Mucosa of rectum (tissue), 2 donors: ENCODE measurements around the gene SOX6.
"Not testable (repeated sequence)": the region's sequence is repeated elsewhere in the genome, so short reads cannot be mapped to it uniquely, and the experiment has no call there.

ENCODE experiments used
- H3K27ac ChIP-seq, 2 donors: one replicate each; pipeline ENCODE4 v1.7.0; 2013; ENCODE audit warnings: inconsistent platforms in 2 of 2, low read depth in 2 of 2, low read length in 2 of 2
- H3K27me3 ChIP-seq, 2 donors: one replicate each; pipeline ENCODE4 v1.7.0; 2013; ENCODE audit warnings: low read length in 2 of 2; ENCODE audit not compliant: control insufficient read depth in 2 of 2, insufficient read depth in 2 of 2
- H3K36me3 ChIP-seq, 2 donors: one replicate each; pipeline ENCODE4 v1.7.0; 2013; ENCODE audit warnings: low read length in 2 of 2; ENCODE audit not compliant: control insufficient read depth in 2 of 2, insufficient read depth in 2 of 2
- H3K4me1 ChIP-seq, 2 donors: one replicate each; pipeline ENCODE4 v1.7.0; 2013; ENCODE audit warnings: low read length in 2 of 2, mild to moderate bottlenecking in 1 of 2; ENCODE audit not compliant: control insufficient read depth in 2 of 2, insufficient read depth in 2 of 2
- H3K4me3 ChIP-seq, 2 donors: one replicate each; pipeline ENCODE4 v1.7.0; 2013; ENCODE audit warnings: low read length in 2 of 2
- H3K9ac ChIP-seq, 2 donors: one replicate each; pipeline ENCODE4 v1.7.0; 2013; ENCODE audit warnings: low read length in 2 of 2, low read depth in 1 of 2, mild to moderate bottlenecking in 1 of 2
- H3K9me3 ChIP-seq, 2 donors: one replicate each; pipeline ENCODE4 v1.7.0; 2013; ENCODE audit warnings: low read length in 2 of 2; ENCODE audit not compliant: control insufficient read depth in 2 of 2
- donor health status: healthy.
- donor health status: Normal muscosa, but diverticular disease.

The SOX6 gene

DNA sequence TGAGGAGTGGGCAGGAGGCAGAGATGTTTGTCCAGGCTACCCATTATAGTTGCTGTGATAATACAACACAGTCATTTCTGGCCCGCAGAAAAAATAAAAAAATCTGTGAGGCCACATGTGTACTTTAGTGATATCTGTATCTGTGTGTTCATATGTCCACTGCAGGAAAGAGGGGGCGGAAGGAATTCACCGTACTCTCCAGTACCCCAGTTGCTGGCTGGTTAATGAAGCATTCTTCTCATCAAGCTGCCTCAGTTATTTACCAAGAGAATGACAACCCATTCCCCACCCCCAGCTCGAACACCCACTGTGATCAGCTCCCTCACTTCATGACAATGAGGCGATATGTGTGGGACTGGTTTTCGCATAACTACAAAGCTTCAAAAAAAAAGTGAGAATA, 309.3 kb downstream of the SOX6 start:
- Histone ChIP-seq H3K9me3 (no peaks in the 10 kb centered on the region), H3K36me3 (no peaks in the 10 kb centered on the region), H3K4me1 (no peaks in the 10 kb centered on the region), H3K4me3 (no peak overlapping the region), H3K27me3 (no peaks in the 10 kb centered on the region), H3K9ac (no peak overlapping the region), H3K27ac (no peak overlapping the region)

DNA sequence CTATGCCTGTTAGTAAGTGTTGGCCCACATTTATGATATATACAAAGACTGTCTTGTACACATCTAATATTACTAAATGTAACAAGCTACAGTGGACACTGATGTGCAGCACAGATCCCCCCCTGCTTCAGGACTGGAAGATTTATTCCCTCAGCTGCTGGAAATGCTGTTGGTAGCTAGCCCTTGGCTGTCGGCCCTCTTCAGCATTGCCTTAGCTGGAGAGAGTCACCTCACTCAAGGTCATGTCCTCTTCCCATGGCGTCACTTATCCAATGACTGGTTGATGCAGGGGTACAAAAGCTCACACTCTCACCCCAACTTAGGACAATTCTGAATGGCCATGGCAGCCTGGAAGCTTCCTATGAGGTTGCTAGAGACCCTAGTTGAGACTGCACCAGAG, 312.7 kb downstream of the SOX6 start:
- Histone ChIP-seq H3K9ac (no peak overlapping the region), H3K27me3 (no peaks in the 10 kb centered on the region), H3K36me3 (no peaks in the 10 kb centered on the region), H3K4me1 (no peaks in the 10 kb centered on the region), H3K4me3 (no peak overlapping the region), H3K27ac (no peak overlapping the region), H3K9me3 (no peaks in the 10 kb centered on the region)

DNA sequence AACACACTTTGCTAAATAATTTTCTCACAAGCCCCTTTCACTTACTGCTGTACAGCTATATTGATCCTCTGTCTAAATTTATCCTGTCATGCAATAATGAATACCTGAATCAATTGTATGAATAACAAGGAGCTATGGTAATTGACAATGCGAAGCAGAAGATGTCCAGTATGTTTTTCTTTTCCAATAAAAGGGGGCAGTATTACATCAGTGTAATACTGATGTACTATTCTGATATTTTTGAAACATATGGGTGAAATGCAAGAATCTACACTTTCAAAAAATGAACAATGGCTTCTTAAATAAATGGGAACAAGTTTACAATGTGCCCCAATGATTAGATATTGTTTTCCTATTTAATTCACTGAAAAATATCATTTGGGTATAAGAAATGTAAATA, 315.1 kb downstream of the SOX6 start:
- Histone ChIP-seq H3K27me3 (no peaks in the 10 kb centered on the region), H3K9ac (no peak overlapping the region)

GRCh38 chr11:16040151-16040550, 316.2 kb downstream of the SOX6 start:
- no peak overlapping the region for H3K9ac ChIP-seq
- H3K4me1 ChIP-seq, result no peaks in the 10 kb centered on the region
- no peak overlapping the region for H3K27ac ChIP-seq
- H3K36me3 ChIP-seq, result no peaks in the 10 kb centered on the region
- no peak overlapping the region for H3K4me3 ChIP-seq
- H3K9me3 ChIP-seq, result no peaks in the 10 kb centered on the region
- H3K27me3 ChIP-seq, result no peaks in the 10 kb centered on the region

More for the DNA sequence above, 315.1 kb downstream of the SOX6 start:
- no peak overlapping the region for H3K27ac ChIP-seq
- H3K36me3 ChIP-seq, result no peaks in the 10 kb centered on the region
- H3K9me3 ChIP-seq, result no peaks in the 10 kb centered on the region
- no peak overlapping the region for H3K4me3 ChIP-seq
- H3K4me1 ChIP-seq, result no peaks in the 10 kb centered on the region

- H3K36me3 ChIP-seq, result no peaks in the 10 kb centered on the region
- H3K9ac ChIP-seq, result no peak overlapping the region
- H3K9me3 ChIP-seq, result no peaks in the 10 kb centered on the region
- H3K27me3 ChIP-seq, result no peaks in the 10 kb centered on the region
- H3K27ac ChIP-seq, result no peak overlapping the region
- H3K4me3 ChIP-seq, result no peak overlapping the region
- no peaks in the 10 kb centered on the region for H3K4me1 ChIP-seq
These were observed 319.2 kb downstream of the SOX6 start for GRCh38 chr11:16037179-16037578.

DNA sequence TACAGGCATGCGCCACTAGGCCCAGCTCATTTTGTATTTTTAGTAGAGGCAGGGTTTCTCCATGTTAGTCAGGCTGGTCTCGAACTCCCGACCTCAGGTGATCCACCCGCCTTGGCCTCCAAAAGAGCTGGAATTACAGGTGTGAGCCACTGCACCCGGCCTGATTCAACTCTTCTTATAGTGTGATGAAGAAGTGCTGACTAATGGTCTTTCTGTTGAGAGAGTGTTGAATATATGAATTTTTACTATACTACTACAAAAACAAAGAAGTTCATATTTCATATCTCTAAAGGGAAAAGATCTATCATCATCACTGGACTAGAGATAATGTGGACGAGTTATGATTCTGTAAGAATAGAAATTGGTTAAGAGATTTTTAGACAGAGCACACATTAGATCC, 320.1 kb downstream of the SOX6 start:
- Histone ChIP-seq H3K27me3 (no peaks in the 10 kb centered on the region), H3K27ac (no peak overlapping the region), H3K9me3 (no peaks in the 10 kb centered on the region), H3K4me3 (no peak overlapping the region), H3K36me3 (no peaks in the 10 kb centered on the region), H3K4me1 (no peaks in the 10 kb centered on the region), H3K9ac (no peak overlapping the region)

DNA sequence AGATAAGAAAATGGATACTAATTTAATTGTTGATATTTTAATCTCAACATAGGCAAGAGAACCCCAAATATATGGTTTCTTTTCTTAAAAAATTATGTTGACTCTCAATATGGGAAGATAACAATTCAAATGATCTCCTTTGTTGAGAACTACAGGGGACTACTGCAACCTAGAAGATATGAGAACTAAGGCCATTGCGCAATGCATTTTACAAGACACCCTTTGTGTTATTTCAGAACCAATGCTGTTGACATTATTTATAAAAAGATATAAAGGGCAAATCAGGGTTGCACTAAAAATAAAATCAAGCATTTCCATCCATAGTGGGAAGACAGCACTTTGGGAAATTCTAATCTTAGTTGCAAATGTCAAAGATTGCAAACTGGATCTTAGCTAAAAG, 322.3 kb downstream of the SOX6 start:
- Histone ChIP-seq H3K36me3 (no peaks in the 10 kb centered on the region), H3K27ac (no peak overlapping the region), H3K4me3 (no peak overlapping the region), H3K9ac (no peak overlapping the region), H3K4me1 (no peaks in the 10 kb centered on the region), H3K27me3 (no peaks in the 10 kb centered on the region), H3K9me3 (no peaks in the 10 kb centered on the region)

DNA sequence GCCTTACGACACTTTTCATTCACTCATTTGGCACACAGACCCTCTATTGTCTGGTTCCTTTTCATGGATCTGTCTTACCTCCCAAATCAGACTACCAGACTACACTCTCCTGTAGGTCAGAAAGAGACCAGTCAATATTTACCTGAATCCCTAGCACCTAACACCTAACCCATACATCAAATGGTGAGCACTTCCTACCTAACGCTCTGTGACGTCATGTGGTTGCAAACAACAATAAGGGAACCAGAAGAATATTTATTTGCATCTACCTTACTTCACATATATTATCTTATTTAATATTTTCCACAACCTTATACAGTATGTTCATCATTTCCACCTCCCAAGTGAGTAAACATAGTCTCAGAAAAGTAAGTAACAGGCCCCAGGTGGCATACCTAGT, 323.4 kb downstream of the SOX6 start:
- H3K27ac ChIP-seq, result no peak overlapping the region
- H3K4me1 ChIP-seq, result no peaks in the 10 kb centered on the region
- no peaks in the 10 kb centered on the region for H3K27me3 ChIP-seq
- no peaks in the 10 kb centered on the region for H3K9me3 ChIP-seq
- H3K9ac ChIP-seq, result no peak overlapping the region
- H3K4me3 ChIP-seq, result no peak overlapping the region
- H3K36me3 ChIP-seq, result no peaks in the 10 kb centered on the region

DNA sequence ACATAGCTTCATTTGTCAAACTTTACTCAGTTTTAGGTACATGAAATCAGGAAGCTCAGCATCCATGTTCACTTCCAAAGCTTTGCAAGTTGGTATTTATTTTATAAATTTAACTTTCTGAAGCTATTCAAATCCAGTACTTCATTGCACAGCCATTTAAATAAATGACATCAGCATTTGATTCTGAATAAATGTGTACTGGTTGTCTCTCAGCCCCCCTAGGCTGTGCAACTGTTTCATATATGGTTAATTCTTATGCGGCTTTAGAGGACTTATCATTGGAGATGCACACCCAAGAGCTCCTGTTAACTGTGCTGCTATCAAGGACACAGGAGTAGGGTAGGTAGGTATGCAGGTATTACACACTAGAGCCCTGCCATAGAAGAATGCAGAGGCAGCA, 325.1 kb downstream of the SOX6 start:
- Histone ChIP-seq H3K27ac (no peak overlapping the region), H3K27me3 (no peaks in the 10 kb centered on the region), H3K36me3 (no peaks in the 10 kb centered on the region), H3K4me3 (no peak overlapping the region), H3K9me3 (no peaks in the 10 kb centered on the region), H3K4me1 (no peaks in the 10 kb centered on the region), H3K9ac (no peak overlapping the region)

DNA sequence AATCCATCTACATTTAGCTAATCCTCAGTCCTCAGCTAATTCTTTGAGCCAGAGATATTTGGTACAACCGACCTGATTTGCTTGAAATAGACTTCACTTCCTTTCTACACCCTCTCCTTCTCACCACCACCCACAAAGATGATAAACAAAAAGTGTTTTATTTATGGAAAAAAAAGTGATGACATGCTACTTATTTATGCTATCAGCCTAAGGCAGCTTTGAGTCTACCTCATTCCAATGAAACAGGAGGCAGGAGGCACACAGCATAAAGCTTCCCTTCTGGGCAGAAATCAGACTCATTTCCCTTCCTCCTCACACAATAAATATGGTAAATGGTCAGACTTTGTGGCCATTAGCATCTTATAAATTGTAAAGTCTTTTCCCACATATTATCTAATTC, 325.7 kb downstream of the SOX6 start:
- H3K9me3 ChIP-seq, result no peaks in the 10 kb centered on the region
- H3K36me3 ChIP-seq, result no peaks in the 10 kb centered on the region
- no peaks in the 10 kb centered on the region for H3K27me3 ChIP-seq
- H3K9ac ChIP-seq, result no peak overlapping the region
- H3K27ac ChIP-seq, result no peak overlapping the region
- no peak overlapping the region for H3K4me3 ChIP-seq
- H3K4me1 ChIP-seq, result no peaks in the 10 kb centered on the region

- H3K4me3 ChIP-seq, H3K27ac ChIP-seq, H3K9ac ChIP-seq, H3K9me3 ChIP-seq, H3K36me3 ChIP-seq, H3K27me3 ChIP-seq, H3K4me1 ChIP-seq: not testable (repeated sequence)
These were observed 327.2 kb downstream of the SOX6 start for GRCh38 chr11:16029151-16029550.
